Measurements from ENCODE around the gene RSRC1.

The RSRC1 gene

GRCh38 chr3:158395421-158395820, 285.5 kb downstream of the RSRC1 start:
- Histone ChIP-seq H3K4me1 (no peaks in the 10 kb centered on the region), H3K36me3 (ENCODE audit: control insufficient read depth, insufficient read depth, low read length) (no peaks in the 10 kb centered on the region), H3K9me3 (ENCODE audit: control insufficient read depth, low read length) (no peaks in the 10 kb centered on the region), H3K9ac (no peak overlapping the region), H3K27ac (no peak overlapping the region), H3K4me3 (ENCODE audit: low read depth, low read length) (no peak overlapping the region), H3K79me2 (no peaks in the 10 kb centered on the region), H3K27me3 (ENCODE audit: control insufficient read depth, insufficient read depth, low read length) (no peaks in the 10 kb centered on the region), H3K4me2 (ENCODE audit: low read length) (no peak overlapping the region), H2AFZ (no peak overlapping the region)
- no peak for TF ChIP-seq CTCF (IDR thresholded peaks at IDR 0.05)

- H3K4me2 ChIP-seq (ENCODE audit: low read length), result no peak overlapping the region
- H3K9ac ChIP-seq, result no peak overlapping the region
- H3K27ac ChIP-seq, result no peak overlapping the region
- TF ChIP-seq CTCF (IDR thresholded peaks at IDR 0.05), result no peak
- no peaks in the 10 kb centered on the region for H3K79me2 ChIP-seq
- no peak overlapping the region for H2AFZ ChIP-seq
- no peaks in the 10 kb centered on the region for H3K9me3 ChIP-seq (ENCODE audit: control insufficient read depth, low read length)
- no peaks in the 10 kb centered on the region for H3K36me3 ChIP-seq (ENCODE audit: control insufficient read depth, insufficient read depth, low read length)
- H3K27me3 ChIP-seq (ENCODE audit: control insufficient read depth, insufficient read depth, low read length), result no peaks in the 10 kb centered on the region
- no peak overlapping the region for H3K4me3 ChIP-seq (ENCODE audit: low read depth, low read length)
- no peaks in the 10 kb centered on the region for H3K4me1 ChIP-seq
Measured at GRCh38 chr3:158402590-158402989, 292.7 kb downstream of the RSRC1 start.

- Histone ChIP-seq H3K36me3 (ENCODE audit: control insufficient read depth, insufficient read depth, low read length) (no peaks in the 10 kb centered on the region), H3K4me1 (no peaks in the 10 kb centered on the region)
- TF ChIP-seq CTCF (IDR thresholded peaks at IDR 0.05), result no peak
Measured at GRCh38 chr3:158403013-158403412, 293.1 kb downstream of the RSRC1 start.

GRCh38 chr3:158404131-158404718, 294.3 kb downstream of the RSRC1 start:
- Histone ChIP-seq H3K27ac (no peak overlapping the region), H3K4me2 (ENCODE audit: low read length) (no peak overlapping the region), H3K4me1 (no peaks in the 10 kb centered on the region), H3K79me2 (no peaks in the 10 kb centered on the region), H3K4me3 (ENCODE audit: low read depth, low read length) (no peak overlapping the region), H3K9me3 (ENCODE audit: control insufficient read depth, low read length) (no peaks in the 10 kb centered on the region), H3K9ac (no peak overlapping the region), H3K36me3 (ENCODE audit: control insufficient read depth, insufficient read depth, low read length) (no peaks in the 10 kb centered on the region), H3K27me3 (ENCODE audit: control insufficient read depth, insufficient read depth, low read length) (no peaks in the 10 kb centered on the region), H2AFZ (no peak overlapping the region)
- no peak for TF ChIP-seq CTCF (IDR thresholded peaks at IDR 0.05)

More at GRCh38 chr3:158403013-158403412, 293.1 kb downstream of the RSRC1 start:
- Histone ChIP-seq H3K27me3 (ENCODE audit: control insufficient read depth, insufficient read depth, low read length) (no peaks in the 10 kb centered on the region), H3K9me3 (ENCODE audit: control insufficient read depth, low read length) (no peaks in the 10 kb centered on the region), H3K79me2 (no peaks in the 10 kb centered on the region), H3K4me2 (ENCODE audit: low read length) (no peak overlapping the region), H3K27ac (no peak overlapping the region), H2AFZ (no peak overlapping the region), H3K9ac (no peak overlapping the region), H3K4me3 (ENCODE audit: low read depth, low read length) (no peak overlapping the region)

GRCh38 chr3:158405507-158405906, 295.6 kb downstream of the RSRC1 start:
- Histone ChIP-seq H3K4me1 (no peaks in the 10 kb centered on the region), H3K27me3 (ENCODE audit: control insufficient read depth, insufficient read depth, low read length) (no peaks in the 10 kb centered on the region), H3K9ac (no peak overlapping the region), H3K4me2 (ENCODE audit: low read length) (no peak overlapping the region), H3K36me3 (ENCODE audit: control insufficient read depth, insufficient read depth, low read length) (no peaks in the 10 kb centered on the region), H3K9me3 (ENCODE audit: control insufficient read depth, low read length) (no peaks in the 10 kb centered on the region), H3K79me2 (no peaks in the 10 kb centered on the region), H2AFZ (no peak overlapping the region), H3K27ac (no peak overlapping the region), H3K4me3 (ENCODE audit: low read depth, low read length) (no peak overlapping the region)
- TF ChIP-seq CTCF (IDR thresholded peaks at IDR 0.05), result no peak

Measured in parathyroid adenoma (tissue), 2 donors.